Glomerular visceral epithelial cell (primary cell): Measurements from ENCODE around the gene ARHGAP12.

Experiments
- DNase-seq: peaks from one replicate; pipeline ENCODE4 v3.0.0-alpha.2; 2016; ENCODE audit errors: extremely low spot score

ARHGAP12 gene

DNA sequence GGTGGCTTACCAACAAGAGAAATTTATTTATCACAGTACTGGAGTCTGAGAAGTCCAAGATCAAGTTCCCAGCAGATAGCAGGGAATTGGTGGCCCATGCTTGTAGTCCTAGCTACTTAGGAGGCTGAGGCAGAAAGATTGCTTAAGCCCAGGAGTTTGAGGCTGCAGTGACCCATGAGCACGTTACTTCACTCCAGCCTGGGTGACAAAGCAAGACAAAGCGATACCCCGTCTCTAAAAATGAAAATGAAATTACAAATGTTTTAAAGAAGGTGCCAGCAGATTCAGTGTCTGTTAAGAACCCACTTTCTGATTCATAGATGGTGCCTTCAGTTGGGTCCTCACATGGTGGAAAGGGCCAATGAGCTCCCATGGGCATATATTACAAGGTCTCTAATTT, 20.6 kb upstream of the ARHGAP12 start:
- DNase-seq = no peak

DNA sequence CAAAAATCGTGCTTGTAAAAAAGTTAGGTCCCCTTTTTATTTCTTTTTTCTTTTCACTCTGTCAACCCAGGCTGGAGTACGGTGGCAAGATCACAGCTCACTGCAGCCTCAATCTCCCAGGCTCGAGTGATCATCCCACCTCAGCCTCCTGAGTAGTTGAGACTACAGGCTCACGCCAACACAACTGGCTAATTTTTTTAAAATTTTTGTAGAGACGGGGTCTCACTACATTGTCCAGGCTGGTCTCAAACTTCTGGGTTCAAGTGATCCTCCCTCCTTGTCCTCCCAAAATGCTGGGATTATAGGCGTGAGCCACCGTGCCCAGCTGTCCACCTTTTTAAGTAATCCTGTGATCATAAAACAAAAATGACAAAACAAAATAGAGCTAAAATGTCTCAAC, 19.4 kb upstream of the ARHGAP12 start:
- DNase-seq = no peak

- peak; percentile 73 for DNase-seq
Observed at GRCh38 chr10:31947144-31947926, 18.7 kb upstream of the ARHGAP12 start.

DNA sequence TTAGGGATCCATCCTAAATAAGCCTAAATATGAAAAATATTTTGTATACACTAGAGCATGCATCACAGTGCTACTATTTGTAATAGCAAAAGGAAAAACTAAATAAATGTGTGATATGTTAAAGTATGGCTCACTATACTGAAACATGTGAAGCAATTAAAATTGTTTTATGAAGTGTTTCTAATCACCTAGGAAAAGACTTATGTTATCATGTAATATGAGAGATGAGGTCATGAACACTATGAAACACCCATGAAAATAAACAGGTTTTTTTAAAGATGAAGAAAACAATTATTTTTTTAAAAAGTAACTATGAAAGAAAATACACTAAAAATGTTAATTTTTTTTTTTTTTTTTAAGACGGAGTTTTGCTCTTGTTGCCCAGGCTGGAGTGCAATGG, 16.8 kb upstream of the ARHGAP12 start:
- DNase-seq = no peak

DNA sequence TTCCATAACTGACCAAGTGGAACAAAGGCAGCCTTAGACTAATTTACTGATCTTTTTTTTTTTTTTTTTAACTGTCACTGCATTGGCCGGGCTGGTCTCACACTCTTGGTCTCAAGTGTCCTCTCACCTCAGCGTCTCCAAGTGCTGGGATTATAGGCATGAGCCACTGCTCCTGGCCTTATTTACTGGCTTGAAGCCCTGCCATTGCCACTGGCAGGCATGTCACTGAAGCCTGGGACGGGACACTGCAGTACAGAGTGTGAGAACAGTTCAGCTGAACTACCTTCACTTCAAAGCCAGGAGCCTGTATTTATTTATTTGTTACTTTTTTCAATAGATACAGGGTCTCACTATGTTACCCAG, 15.4 kb upstream of the ARHGAP12 start:
- no peak for DNase-seq

DNA sequence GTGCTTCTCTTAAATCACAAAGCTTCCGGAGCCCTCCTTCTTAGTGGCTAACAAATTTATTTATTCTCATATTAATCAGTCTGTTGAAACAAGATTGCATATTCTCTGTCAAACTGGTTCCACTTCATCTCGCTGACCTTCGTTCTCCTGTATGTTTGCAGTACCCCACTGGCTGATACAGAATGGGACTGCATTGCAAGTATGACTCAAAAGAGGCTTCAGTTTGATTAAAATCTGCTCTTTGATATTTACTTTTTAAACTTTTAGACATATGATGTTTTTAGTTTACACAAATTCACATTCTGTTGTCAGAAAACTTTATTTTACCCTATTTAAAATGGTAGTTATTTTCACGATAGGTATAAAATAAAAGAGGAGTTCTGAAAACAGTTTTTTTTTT, 14.3 kb upstream of the ARHGAP12 start:
- no peak for DNase-seq

GRCh38 chr10:31942435-31942834, 13.8 kb upstream of the ARHGAP12 start:
- DNase-seq = no peak

GRCh38 chr10:31940839-31941653, 12.4 kb upstream of the ARHGAP12 start:
- DNase-seq = peak; percentile 96

- DNase-seq = no peak
Observed at GRCh38 chr10:31939797-31940708, 11.4 kb upstream of the ARHGAP12 start.

DNA sequence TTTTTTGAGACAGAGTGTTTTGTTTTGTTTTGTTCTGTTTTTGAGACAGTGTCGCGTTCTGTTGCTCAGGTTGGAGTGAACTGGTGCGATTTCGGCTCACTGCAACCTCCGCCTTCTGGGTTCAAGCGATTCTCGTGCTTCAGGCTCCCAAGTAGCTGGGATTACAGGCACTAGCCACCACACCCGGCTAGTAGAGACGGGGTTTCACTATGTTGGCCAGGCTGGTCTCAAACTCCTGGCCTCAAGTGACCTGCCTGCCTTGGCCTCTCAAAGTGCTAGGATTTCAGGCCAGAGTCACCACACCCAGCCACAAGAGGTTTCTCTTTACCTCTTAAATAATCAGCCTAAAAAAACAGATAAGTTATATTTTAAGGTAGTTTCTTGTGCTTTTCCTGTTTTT, 8.7 kb upstream of the ARHGAP12 start:
- DNase-seq = no peak

DNA sequence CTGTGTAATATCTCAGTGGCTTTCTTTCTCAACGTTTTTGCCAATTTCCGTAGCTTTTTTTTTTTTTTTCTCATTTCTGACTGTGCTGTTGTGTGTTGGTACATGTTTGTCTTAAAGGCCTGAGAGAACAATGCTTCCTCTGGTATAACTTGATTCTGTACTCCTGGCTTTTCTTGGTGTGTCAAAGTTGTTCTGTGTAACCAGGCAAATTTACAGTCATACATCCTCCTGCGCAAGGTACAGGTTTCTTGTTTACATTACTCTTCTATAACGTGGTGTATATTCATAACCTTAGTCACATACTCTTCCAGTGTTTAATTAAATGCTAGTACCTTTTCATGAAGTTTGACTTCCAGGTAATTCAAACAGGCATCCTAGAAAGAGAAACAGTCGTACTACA, 8.3 kb upstream of the ARHGAP12 start:
- no peak for DNase-seq

- DNase-seq = no peak
Observed at GRCh38 chr10:31936086-31936485, 7.5 kb upstream of the ARHGAP12 start.

- no peak for DNase-seq
Observed at GRCh38 chr10:31935678-31936077, 7.0 kb upstream of the ARHGAP12 start.

GRCh38 chr10:31932838-31933237, 4.2 kb upstream of the ARHGAP12 start:
- no peak for DNase-seq

GRCh38 chr10:31930856-31931255, 2.2 kb upstream of the ARHGAP12 start:
- no peak for DNase-seq

GRCh38 chr10:31930023-31930751, 1.6 kb upstream of the ARHGAP12 start:
- DNase-seq = peak; percentile 13

GRCh38 chr10:31929261-31930022, 811 bp upstream of the ARHGAP12 start:
- peak; percentile 52 for DNase-seq

DNA sequence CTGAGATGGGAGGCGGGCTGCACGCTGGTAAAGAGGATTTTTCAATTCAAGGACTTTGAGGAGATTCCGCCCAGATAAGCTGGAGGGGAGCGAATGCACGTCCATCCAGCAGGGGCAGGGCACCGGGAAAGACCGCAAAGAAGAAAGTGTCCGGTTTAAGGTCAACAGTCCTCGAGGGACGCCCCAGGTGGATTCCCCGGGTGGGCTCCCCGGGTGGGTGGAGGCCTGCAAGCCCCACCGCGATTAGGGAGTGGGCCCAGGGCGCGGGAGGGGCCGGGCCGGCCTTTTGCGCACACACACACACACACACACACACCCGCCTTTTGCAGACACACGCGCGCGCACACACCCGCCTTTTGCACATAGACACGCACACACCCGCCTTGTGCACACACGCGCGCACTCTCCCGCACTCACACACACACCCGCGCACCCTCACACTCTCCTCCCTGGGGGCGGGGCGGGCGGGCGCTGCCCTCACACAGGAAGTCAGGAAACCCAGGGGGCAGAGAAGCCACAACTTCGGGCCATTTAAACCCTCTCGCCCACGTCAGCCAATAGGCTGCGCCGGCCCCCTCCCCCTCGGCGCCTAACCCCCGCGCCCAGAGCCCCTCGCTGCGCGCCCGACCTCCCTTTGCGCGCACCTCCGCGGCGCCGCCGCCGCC, 615 bp downstream of the ARHGAP12 start:
- DNase-seq = peak; percentile 66

DNA sequence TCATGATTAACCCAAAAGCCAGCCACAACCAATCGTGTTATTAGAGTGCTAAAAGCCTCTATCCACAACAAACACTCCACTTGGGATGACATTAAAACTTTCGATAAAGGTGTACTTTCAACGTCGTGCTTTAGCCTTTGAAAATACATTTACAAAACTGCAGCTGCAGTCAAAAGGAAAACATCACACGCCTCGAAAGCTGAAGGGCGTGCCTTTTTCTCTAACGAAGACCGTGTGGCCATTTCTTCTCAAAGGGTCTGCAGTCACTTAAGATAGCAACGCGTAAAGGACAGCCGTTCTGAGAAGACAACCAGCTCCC, 1.1 kb downstream of the ARHGAP12 start:
- DNase-seq = no peak
